ENCODE results near the gene PEX7.
"Not testable (repeated sequence)": the region's sequence is repeated elsewhere in the genome, so short reads cannot be mapped to it uniquely, and the experiment has no call there.

The PEX7 gene

DNA sequence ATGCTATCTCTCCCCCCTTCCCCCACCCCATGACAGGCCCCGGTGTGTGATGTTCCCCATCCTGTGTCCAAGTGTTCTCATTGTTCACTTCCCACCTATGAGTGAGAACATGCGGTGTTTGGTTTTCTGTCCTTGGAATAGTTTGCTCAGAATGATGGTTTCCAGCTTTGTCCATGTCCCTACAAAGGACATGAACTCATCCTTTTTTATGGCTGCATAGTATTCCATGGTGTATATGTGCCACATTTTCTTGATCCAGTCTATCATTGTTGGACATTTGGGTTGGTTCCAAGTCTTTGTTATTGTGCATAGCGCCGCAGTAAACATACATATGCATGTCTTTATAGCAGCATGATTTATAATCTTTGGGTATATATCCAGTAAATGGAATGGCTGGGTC, 24.1 kb downstream of the PEX7 start:
- not testable (repeated sequence) for DNase-seq

DNA sequence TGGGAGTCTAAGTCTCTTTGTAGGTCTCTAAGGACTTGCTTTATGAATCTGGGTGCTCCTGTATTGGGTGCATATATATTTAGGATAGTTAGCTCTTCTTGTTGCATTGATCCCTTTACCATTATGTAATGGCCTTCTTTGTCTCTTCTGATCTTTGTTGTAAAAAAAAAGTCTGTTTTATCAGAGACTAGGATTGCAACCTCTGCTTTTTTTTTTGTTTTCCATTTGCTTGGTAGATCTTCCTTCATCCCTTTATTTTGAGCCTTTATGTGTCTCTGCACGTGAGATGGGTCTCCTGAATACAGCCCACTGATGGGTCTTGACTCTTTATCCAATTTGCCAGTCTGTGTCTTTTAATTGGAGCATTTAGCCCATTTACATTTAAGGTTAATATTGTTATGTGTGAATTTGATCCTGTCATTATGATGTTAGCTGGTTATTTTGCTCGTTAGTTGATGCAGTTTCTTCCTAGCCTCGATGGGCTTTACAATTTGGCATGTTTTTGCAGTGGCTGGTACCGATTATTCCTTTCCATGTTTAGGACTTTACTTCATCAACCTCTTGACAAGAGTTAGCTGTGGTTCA, 27.7 kb downstream of the PEX7 start:
- not testable (repeated sequence) for DNase-seq

DNA sequence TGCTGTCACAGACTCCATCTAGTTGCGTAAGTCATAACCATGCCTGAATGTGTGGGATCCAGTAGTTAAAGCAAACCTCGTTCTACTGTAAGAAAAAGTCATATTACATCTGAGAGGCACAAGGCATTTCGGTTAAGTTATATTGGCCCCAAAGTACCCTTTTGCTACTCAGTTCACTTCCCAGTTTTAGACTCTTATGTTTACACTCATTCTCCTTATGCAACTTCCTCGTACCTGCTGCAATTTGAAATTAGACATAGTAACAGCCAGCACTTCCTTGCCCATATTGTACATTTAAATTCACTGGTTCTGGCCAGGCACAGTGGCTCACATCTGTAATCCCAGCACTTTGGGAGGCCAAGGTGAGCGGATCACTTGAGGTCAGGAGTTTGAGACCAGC, 37.0 kb downstream of the PEX7 start:
- no peak for DNase-seq

DNA sequence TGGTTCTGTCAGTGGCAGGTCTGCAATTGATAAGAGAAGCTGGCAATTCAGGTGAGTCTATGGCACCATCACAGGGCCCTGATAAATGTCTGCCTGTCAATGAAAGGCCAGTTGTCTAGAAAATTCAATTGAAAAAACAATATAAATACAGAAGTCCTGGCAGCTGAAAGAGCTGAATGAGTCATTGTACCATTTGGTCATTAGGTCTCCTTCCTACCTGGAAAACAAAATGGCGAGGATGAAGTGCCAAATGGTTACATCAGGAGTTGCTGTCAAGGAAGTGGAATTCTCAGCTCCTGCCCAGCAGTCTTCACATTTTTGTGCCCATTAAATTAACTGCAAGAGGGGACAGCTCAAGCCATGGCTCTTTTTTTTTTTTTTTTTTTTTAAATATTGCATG, 37.7 kb downstream of the PEX7 start:
- DNase-seq, result no peak

DNA sequence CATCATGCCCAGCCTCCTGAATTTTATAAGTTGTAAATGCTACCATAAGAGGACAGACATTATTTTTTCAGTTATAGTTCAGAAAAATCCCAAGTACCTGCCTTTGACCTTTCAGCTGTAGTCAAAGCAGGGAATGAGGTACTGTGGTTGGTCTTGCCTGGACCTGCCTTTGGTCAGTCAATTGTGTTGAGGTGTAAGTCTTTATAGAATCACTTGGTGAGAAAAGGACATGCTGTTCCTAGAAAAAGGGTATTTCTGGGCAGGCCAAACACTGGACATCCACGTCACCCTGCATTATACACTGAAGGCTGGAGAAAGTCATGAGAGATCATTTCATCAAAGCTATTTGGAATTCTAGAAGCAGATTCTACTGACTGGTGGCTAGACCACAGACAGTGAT, 40.3 kb downstream of the PEX7 start:
- no peak for DNase-seq

DNA sequence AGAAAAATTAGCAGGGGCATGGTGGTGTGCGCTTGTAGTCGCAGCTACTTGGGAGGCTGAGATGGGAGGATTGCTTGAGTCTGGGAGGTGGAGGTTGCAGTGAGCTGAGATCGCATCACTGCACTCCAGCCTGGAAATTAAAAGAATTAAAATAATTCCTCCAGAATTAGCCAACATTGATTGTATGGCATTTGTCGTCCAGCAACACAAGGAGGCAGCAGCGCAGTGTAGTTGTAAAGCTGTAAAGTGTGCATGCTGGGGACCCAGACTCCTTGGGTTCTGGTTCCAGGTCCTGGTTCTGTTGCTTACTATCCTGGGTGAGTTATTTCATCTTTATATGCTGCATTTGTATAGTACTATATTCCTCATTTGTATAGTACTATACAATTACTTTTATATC, 41.4 kb downstream of the PEX7 start:
- no peak for DNase-seq

DNA sequence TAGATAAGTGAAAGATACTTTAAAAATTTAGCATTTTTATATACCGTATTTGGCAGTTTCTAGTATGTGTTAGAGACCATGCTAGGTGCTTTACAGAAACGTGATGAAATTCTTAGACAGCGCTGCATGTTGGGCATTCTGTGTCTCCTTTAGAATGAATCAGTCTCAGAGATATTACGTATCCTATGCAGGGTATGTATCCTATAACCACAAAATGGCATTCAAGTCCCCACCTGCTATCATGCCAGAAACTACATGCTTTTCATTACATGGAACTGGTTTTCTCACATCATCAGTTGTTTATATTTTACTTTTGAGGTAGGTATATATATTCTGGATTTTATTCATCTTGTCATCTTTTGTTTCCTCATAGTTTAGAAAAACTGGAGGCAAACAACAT, 42.3 kb downstream of the PEX7 start:
- no peak for DNase-seq

DNA sequence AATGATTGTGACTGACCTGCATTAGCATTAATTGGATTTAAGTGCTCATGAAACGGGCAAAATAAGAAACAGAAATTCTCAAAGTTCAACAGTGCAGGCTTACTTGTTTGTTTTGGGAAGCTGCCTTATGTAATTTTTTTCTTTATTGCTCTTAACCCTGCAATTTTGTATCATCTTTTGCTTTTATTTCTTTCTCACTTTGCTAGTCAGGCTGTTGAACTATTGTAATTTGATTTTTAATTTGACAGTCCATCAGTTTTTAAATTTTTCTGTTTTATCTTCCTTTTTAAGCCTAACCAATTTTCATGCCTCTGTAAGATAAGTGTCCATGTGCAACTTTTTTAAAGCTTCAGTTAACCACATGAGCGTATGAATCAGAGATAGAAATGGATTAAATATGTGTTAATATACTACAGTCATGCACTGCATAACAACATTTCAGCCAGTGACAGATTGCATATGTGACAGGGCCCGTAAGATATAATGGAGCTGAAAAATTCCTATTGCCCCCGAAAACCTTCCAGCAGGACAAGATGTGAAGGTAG, 44.6 kb downstream of the PEX7 start:
- DNase-seq, result no peak

DNA sequence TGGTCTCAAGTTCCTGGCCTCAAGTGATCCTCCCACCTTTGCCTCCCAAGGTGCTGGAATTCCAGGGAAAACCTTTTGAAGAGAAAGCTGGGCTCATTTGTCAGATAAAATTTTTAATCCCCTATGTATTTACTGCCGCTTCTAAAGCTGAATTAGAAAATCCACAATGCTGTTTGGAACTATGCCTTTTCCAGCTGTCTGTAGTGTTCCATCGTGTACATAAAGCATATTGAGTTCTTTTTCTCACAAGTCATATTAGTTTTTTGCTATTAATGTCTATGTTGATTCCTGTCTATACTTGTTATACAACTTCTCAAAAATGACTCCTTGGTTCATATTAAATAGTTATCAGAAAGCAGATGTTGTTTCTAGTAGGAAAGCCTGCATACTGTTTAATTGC, 47.1 kb downstream of the PEX7 start:
- no peak for DNase-seq

DNA sequence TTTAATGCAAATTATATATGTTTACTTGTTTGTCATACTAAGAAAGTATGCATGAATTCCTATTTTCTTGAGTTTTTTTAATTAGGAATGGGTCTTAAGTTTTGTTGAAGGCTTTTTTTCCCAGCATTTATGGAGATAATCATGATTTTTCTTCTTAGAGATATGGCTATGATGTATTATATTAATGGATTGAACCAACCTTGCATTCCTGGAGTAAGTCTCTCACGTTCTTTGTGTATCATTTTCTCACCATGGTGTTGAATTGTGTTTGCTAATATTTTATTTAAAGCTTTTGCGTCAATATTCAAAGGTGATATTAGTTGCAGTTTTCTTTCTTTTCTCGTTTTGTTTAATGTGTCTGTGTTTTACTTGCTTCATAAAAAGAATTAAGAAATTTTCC, 51.4 kb downstream of the PEX7 start:
- no peak for DNase-seq

DNA sequence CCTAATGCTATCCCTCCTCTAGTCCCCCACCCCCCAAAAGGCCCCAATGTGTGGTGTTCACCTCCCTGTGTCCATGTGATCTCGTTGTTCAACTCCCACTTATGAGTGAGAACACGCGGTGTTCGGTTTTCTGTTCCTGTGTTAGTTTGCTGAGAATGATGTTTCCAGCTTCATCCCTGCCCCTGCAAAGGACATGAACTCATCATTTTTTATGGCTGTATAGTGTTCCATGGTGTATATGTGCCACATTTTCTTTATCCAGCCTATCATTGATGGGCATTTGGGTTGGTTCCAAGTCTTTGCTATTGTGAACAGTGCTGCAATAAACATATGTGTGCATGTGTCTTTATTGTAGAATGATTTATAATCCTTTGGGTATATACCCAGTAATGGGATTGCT, 54.1 kb downstream of the PEX7 start:
- not testable (repeated sequence) for DNase-seq

DNA sequence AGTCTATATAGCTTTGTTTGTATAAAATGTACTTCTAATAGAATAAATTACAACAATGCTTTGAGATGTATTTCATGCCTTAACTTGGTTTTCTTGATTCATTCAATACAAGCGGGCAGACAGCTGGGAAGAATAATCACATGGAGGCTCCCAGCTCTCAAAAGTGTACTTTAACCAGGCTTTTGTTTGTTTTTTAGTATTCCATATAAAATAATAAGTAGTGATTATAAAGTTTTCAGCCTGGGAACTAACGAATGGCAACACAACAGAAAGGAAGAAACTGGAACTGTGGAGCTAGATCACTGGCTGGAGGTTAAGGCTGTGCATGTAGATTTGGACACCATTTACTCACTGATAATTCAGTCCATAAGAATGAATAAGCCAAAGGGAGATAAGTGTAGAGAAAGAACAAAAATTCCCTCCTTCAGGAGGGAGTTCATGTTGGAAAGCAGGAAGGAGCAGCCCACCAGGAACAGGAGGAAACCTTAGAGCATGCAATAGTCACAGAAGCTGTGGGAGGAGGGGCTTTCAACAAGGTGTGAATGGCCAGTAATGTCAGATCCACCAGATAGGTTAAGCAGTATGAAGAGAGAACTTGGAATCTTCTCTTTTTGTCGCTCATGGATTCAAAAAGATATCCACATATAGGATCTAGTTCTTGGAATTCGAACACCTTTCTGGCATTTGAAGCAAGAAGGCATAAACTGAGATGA, 58.5 kb downstream of the PEX7 start:
- DNase-seq, result no peak

DNA sequence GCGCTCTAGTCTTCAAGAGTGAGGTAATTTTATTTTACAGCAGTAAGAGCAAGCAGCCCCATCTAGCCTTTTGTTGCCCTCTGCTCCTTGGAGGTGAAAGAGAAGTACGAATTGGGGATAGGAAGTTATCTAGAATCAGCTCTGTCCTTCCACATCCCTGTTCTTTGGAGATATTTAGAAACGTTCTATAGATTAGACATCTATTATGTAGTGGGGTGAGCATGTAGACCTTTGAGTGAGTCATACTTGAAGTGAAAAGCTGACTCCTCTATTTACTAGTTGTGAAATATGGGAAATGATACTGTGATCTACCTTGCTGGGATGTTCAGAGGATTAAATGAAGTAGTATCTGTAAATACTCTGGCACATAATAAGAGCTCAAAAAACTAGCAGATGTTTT, 63.7 kb downstream of the PEX7 start:
- no peak for DNase-seq

DNA sequence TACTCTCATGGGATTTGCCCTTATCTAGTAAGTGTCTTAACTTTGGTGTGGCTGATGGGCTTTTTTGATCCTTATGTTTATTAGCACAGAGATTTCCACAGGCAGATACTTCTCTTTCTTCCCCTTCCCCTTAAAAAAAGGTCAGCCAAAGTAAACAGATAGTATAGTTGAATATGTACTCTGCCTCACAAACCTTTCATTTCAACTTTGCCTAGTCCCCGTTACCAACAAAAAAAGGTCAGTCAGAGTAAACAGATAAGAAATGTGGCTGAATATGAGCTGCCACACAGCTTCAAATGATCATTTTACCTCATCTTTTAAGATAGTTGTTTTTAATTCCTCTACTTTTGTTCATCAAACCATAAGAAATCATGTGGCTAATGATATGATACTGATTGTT, 65.6 kb downstream of the PEX7 start:
- no peak for DNase-seq

DNA sequence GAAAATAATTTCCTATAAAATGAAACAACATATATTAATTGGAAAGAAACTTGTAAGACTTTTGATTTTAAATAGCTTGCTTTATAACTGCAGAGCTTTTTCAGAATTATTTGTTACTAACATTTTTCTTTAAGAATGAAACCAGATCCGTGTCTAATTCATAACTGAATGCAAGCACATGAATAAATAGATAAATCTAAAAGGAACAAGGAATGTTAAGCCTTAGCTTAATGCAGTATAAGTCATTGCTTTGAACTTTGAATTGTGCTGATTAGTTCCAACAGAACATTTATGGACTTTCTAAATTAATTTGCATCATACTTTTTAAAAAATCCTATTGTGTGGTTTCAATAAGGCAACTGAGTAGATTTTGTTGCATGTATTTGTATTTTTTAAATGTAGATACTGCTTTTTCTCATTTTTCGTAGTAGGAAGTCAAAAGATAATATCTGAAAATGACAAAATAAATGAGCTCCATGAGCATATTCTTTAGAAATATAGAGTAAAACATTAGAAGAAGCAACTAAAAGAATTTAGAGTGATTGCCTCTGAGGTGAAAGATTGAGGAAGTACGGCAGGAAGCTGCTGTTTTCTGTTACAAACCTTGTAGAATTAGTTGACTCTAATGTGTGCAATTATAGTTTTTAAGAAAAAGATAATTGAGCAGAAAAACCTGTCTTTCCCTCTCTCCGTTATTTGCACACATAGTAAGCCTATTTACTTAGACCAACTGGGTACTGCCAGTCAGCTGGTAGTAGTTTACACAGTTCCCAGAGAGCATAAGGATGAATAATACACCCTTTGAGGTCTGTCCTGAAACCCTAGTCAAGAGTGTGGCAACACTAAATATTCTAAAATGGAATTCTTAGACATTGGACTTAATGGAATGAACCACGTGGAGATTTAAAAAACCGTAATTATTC, 67.1 kb downstream of the PEX7 start:
- DNase-seq, result no peak

DNA sequence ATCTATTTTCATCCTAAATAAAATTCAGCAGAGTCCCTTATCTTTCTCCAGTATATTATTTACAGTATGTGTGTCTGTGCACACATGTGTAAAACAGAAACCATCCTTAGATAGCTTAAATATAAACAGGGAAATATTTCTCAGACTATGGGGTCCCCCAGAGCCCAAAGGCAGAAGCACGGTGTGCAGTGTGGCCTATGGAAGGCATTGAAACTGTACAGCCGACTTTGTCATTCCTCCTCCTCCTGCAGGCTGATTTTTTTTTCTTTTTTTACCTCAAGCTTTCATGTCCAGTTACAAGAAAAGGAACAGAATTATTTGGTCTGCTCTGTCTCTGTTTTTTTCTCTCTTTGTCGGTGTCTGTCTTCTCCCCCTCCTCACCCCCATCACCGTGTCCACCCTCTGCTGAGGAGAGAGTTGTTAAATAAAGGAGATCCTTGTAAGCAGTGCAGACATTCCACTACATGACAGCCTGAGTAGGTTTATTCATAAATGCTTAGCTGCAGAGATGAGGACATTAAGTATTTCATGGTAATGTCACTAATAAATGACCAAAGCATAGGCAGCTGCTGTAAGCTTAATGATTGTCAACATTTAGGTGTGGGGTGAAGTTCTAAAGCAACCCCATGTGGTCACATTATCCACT, 67.9 kb downstream of the PEX7 start:
- no peak for DNase-seq

DNA sequence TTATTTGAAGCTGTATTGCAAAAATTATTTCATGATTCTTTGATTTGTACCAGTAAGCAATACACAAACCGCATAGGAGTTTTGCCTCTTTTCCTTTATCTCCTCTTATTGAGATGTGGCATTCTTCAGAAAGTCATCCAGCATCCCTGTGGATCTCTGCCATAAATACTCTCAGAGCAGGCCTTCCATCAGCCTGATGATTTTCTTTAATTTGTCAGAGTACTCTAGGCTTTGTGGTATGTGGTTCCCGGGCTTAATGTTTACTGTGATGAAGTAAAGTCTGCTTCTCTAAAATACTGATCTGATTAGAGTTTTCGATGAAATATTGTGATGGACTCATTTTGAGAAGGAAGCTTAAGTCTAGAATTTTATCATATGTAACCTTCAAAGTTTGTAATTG, 68.6 kb downstream of the PEX7 start:
- no peak for DNase-seq

DNA sequence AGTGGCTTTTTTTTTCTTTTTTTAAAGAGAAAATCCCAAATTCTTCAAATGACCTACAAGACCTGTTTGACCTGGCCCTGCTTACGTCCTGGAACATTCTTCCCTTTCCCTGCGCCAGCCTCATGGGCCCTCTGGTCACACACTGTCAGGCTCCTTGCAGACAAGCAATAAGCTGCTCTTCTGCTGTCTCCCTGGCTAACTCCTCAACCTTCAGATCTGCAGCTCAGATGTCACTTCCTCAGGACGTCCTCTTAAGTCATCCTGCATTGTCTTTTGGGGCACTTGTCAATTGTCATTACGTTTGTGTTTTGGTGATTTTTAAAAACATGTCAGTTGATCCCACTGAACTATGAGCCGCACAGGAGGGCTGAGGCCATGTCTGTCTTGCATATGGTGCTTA, 70.8 kb downstream of the PEX7 start:
- no peak for DNase-seq

DNA sequence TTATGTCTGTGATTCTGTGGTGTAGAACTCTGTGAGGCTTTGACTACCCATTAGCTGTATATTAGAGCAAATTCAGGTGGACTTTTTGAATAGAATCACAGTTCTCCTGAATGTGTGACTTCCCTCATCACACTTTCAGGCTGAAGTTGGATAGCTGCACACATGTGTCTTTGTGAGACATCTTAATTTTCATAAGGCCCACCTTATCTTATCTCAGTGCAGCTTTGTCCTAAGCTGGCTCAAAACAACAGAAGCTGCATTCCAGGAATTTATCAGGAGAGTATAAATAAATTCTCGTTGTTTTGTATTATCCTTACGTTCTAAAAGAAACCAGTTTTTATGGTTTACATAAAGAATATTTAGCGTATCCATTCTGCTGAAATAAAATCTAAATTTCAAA, 73.5 kb downstream of the PEX7 start:
- DNase-seq, result no peak

DNA sequence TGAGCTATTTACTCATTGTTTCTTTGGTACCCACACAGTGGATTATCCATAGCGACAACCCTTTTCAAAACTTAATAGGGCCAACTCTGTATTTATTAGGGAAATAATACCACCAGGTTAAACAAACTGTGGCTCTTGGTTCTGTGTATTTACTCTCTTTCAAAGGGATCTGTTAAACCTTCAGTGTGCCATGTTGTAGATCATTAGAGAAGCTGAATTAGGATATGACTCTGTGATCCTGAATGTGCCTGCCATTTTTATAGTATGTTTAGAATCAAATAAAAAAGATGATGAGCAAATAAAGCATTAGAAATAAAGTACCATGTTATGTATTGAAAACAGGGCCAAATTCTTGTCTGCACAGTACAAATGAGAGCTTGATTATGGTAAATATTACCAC, 74.7 kb downstream of the PEX7 start:
- DNase-seq, result no peak

DNA sequence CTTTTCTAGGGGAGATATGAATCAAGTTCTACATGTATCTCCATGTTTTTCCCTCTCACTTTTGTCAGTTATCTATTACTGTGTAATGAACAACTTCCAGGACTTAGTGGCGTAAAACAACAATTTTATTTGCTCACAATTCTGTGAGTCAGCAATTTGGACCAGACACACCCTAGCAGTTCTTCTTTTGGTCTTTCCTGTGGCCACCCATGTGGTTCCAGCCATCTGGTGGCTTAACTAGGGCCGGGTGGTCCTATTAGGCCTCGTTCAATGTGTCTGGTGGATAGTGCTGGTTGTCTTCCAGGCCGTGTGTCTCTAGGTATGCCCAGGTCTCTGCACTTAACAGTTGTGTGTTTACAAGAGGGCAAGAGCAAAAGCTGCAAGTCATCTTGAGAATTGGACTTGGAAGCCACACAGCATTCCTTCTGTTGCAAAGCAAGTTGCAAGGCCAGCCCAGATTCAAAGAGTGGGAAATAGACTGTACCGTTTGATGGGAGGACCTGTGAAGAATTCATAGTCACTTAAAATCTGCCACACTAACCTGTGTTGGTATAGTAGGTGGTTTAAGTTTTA, 78.9 kb downstream of the PEX7 start:
- DNase-seq, result no peak

DNA sequence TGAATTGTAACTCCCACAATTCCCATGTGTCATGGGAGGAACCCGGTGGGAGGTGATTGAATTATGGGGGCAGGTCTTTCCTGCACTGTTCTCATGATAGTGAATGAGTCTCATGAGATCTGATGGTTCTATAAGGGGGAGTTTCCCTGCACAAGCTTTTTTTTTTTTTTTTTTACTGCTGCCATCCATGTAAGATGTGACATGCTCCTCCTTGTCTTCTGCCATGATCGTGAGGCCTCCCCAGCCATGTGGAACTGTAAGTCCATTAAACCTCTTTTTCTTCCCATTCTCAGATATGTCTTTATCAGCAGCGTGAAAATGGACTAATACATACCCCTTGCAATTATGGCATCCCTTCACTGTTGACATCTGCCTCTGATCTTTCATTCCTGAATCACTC, 82.1 kb downstream of the PEX7 start:
- not testable (repeated sequence) for DNase-seq

DNA sequence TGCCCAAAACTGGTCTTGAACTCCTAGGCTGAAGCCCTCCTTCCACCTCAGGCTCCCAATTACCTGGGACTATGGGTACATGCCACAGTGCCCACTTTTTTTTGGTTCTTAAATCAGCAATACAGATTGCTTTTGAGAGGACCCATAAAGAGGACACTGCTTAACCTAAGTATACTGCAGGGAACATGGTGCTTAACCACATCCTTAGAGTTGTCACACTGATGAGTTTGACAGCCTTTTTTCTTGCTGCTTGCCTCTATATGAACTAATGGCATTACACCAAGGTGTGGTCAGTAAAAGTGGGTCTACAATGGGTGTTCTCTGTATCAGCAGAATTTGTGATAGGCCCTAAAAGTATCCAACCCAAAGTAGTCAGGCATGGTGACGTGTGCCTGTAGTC, 92.6 kb downstream of the PEX7 start:
- DNase-seq, result no peak

Data from NCI-H2171 (cell line).